GM23248 (cell line): ENCODE results near the gene LONP2. TPM values are rescaled to one million over a fixed set of nuclear protein-coding genes. Genes with fewer than 3 reads are reported as not detected.
A peak's percentile ranks its signal among the peaks of the same experiment; 100 is the strongest.
"Not testable (repeated sequence)": the region's sequence is repeated elsewhere in the genome, so short reads cannot be mapped to it uniquely, and the experiment has no call there.

Source experiments
- DNase-seq: peaks from one replicate; pipeline ENCODE4 v3.0.0-alpha.2; 2015
- H2AFZ ChIP-seq: fragments of 200-600 bp; sonication (generic); 2 replicates; pipeline ENCODE4 v1.6.1; 2016; ENCODE audit warnings: antibody characterized with exemption
- H3F3A ChIP-seq: fragments of 200-600 bp; sonication (generic); 2 replicates; pipeline ENCODE4 v1.6.1; 2016; ENCODE audit warnings: mild to moderate bottlenecking, antibody characterized with exemption, mixed run types; ENCODE audit not compliant: insufficient read depth
- H3K27ac ChIP-seq: fragments of 200-600 bp; sonication (generic); 2 replicates; pipeline ENCODE4 v1.5.1; 2016; ENCODE audit warnings: mild to moderate bottlenecking
- H3K27me3 ChIP-seq: fragments of 200-600 bp; sonication (generic); replicated peaks from 2 replicates; pipeline ENCODE4 v1.6.1; 2016; ENCODE audit warnings: mild to moderate bottlenecking; ENCODE audit not compliant: insufficient read depth
- H3K36me3 ChIP-seq: fragments of 200-600 bp; sonication (generic); 2 replicates; pipeline ENCODE4 v1.6.1; 2016; ENCODE audit warnings: low read depth, mild to moderate bottlenecking
- H3K4me1 ChIP-seq: fragments of 200-600 bp; sonication (generic); 2 replicates; pipeline ENCODE4 v1.6.1; 2016; ENCODE audit warnings: mild to moderate bottlenecking; ENCODE audit not compliant: insufficient read depth
- H3K4me2 ChIP-seq: fragments of 200-600 bp; sonication (generic); one replicate; pipeline ENCODE4 v1.6.1; 2016; ENCODE audit warnings: mild to moderate bottlenecking; ENCODE audit not compliant: unreplicated experiment
- H3K4me3 ChIP-seq: fragments of 200-600 bp; sonication (generic); 2 replicates; pipeline ENCODE4 v1.5.1; 2016; ENCODE audit warnings: mild to moderate bottlenecking
- H3K79me2 ChIP-seq: fragments of 200-600 bp; sonication (generic); 2 replicates; pipeline ENCODE4 v1.6.1; 2016; ENCODE audit warnings: mild to moderate bottlenecking; ENCODE audit not compliant: insufficient read depth
- H3K9ac ChIP-seq: fragments of 200-600 bp; sonication (generic); 2 replicates; pipeline ENCODE4 v1.6.1; 2016; ENCODE audit warnings: mild to moderate bottlenecking
- H3K9me2 ChIP-seq: fragments of 200-600 bp; sonication (generic); 2 replicates; pipeline ENCODE4 v1.6.1; 2016; ENCODE audit warnings: mixed run types, mild to moderate bottlenecking, moderate library complexity; ENCODE audit not compliant: insufficient read depth
- H3K9me3 ChIP-seq: fragments of 200-600 bp; sonication (generic); one replicate; pipeline ENCODE4 v1.6.1; 2017; ENCODE audit warnings: low read depth
- H4K20me1 ChIP-seq: fragments of 200-600 bp; sonication (generic); 2 replicates; pipeline ENCODE4 v1.6.0; 2016; ENCODE audit not compliant: insufficient read depth
- EZH2 ChIP-seq: fragments of 200-600 bp; sonication (generic); IDR thresholded peaks from 2 replicates; pipeline ENCODE4 v1.6.1; 2018; ENCODE audit warnings: antibody characterized with exemption, mild to moderate bottlenecking; ENCODE audit not compliant: insufficient read depth, poor library complexity, severe bottlenecking
- EZH2phosphoT487 ChIP-seq: fragments of 200-600 bp; sonication (generic); IDR thresholded peaks from 2 replicates; pipeline ENCODE4 v1.6.1; 2018; ENCODE audit warnings: antibody characterized with exemption, moderate library complexity, mild to moderate bottlenecking, low read depth; ENCODE audit not compliant: insufficient read depth
- WGBS, 2 experiments: methylation state at CpG; one replicate each; pipeline ENCODE4 v1.1.6; 2015 to 2017; ENCODE audit warnings: low lambda C conversion rate in 2 of 2, low coverage in 1 of 2; ENCODE audit errors: missing lambda C conversion rate in 2 of 2; 5-methylcytosine and 5-hydroxymethylcytosine counted together
- in situ Hi-C: fragments of 300-500 bp; cut with MboI; formaldehyde crosslinking; loops from 2 replicates; pipeline ENCODE4 v1.15.0; 2020
- polyA plus RNA-seq: library from polyadenylated mRNA; unstranded; fragments of >200 nt; fragmentation: Nextera tagmentation; extraction: Ambion mirVana; gene quantifications from 2 replicates; pipeline ENCODE4 v1.2.1, GENCODE V29; 2016
- total RNA-seq: library from RNA; depleted of rRNA; stranded (reverse); fragments of >200 nt; shearing (Covaris generic); gene quantifications from 2 replicates; pipeline ENCODE4 v1.2.3, GENCODE V29; 2014

LONP2 gene
- total and polyA plus RNA-seq, 2 experiments from 2014 or later = 46.5 to 53.9 TPM

- Histone ChIP-seq H3K79me2 (no peaks in the 10 kb centered on the region), H3K36me3 (peaks cover 62% of the 10 kb centered on the region), H3K4me2 (peak overlapping the region; percentile 29), H3K9me2 (no peaks in the 10 kb centered on the region), H3K27me3 (no peaks in the 10 kb centered on the region), H3K27ac (peak overlapping the region; percentile 83), H3K4me1 (peaks cover 14% of the 10 kb centered on the region), H3K4me3 (no peak overlapping the region), H4K20me1 (no peaks in the 10 kb centered on the region), H3F3A (no peaks in the 10 kb centered on the region), H3K9me3 (no peaks in the 10 kb centered on the region), H3K9ac (peak overlapping the region; percentile 70), H2AFZ (peak overlapping the region; percentile 59)
- WGBS, 2 experiments = 21 to 40% methylated on average over 1 of the region's 1 CpG
- TF ChIP-seq EZH2phosphoT487 (no peak), EZH2 (no peak)
- in situ Hi-C loops = no loop called here
- peak; percentile 83 for DNase-seq
These were observed 56.3 kb downstream of the LONP2 start for GRCh38 chr16:48300391-48300856.

GRCh38 chr16:48308535-48308934 is 64.4 kb downstream of the LONP2 start:
- Histone ChIP-seq H3K79me2 (peaks cover 21% of the 10 kb centered on the region), H3K4me2 (no peak overlapping the region), H3K9me3 (no peaks in the 10 kb centered on the region), H4K20me1 (no peaks in the 10 kb centered on the region), H3K27ac (no peak overlapping the region), H3K36me3 (peaks cover 61% of the 10 kb centered on the region), H2AFZ (no peak overlapping the region), H3K4me1 (no peaks in the 10 kb centered on the region), H3K27me3 (no peaks in the 10 kb centered on the region), H3K9ac (no peak overlapping the region), H3F3A (0 out of 2 replicates have a peak, but pooled peaks cover 7% of the 10 kb centered on the region), H3K9me2 (no peaks in the 10 kb centered on the region), H3K4me3 (no peak overlapping the region)
- TF ChIP-seq EZH2phosphoT487 = no peak
- TF ChIP-seq EZH2 = no peak
- no peak for DNase-seq
- WGBS, 2 experiments = 95 to 99% methylated on average over 7 of the region's 7 CpGs
- in situ Hi-C loops = no loop called here

GRCh38 chr16:48310908-48311641 is 67.0 kb downstream of the LONP2 start:
- in situ Hi-C loops = no loop called here
- no peak overlapping the region for H3K27ac ChIP-seq
- H2AFZ ChIP-seq = no peak overlapping the region
- no peaks in the 10 kb centered on the region for H3K27me3 ChIP-seq
- no peak for TF ChIP-seq EZH2
- no peak for TF ChIP-seq EZH2phosphoT487
- H3K9ac ChIP-seq = no peak overlapping the region
- 0 out of 2 replicates have a peak, but pooled peaks cover 7% of the 10 kb centered on the region for H3F3A ChIP-seq
- H3K4me3 ChIP-seq = no peak overlapping the region
- H4K20me1 ChIP-seq = no peaks in the 10 kb centered on the region
- H3K79me2 ChIP-seq = peaks cover 31% of the 10 kb centered on the region
- DNase-seq = peak; percentile 27
- WGBS, 2 experiments = 87 to 88% methylated on average over 4 of the region's 4 CpGs
- H3K9me2 ChIP-seq = no peaks in the 10 kb centered on the region
- no peaks in the 10 kb centered on the region for H3K9me3 ChIP-seq
- H3K36me3 ChIP-seq = peaks cover 45% of the 10 kb centered on the region
- H3K4me1 ChIP-seq = no peaks in the 10 kb centered on the region
- no peak overlapping the region for H3K4me2 ChIP-seq

GRCh38 chr16:48313905-48314304 is 69.8 kb downstream of the LONP2 start:
- H3K9me3 ChIP-seq, H3K27me3 ChIP-seq, H3K27ac ChIP-seq, H4K20me1 ChIP-seq, H3K4me2 ChIP-seq, H3K9me2 ChIP-seq, in situ Hi-C loops, DNase-seq, H2AFZ ChIP-seq, H3K4me3 ChIP-seq, H3K9ac ChIP-seq: not testable (repeated sequence)
- H3K4me1 ChIP-seq = peaks cover 14% of the 10 kb centered on the region
- H3K79me2 ChIP-seq = peaks cover 45% of the 10 kb centered on the region
- H3F3A ChIP-seq = peaks cover 27% of the 10 kb centered on the region
- WGBS, 2 experiments = 96 to 98% methylated on average over 3 of the region's 3 CpGs
- peaks cover 22% of the 10 kb centered on the region for H3K36me3 ChIP-seq
